Measurements from ENCODE around the gene RCL1. TPM values are rescaled to one million over a fixed set of nuclear protein-coding genes. Genes with fewer than 3 reads are reported as not detected.

The RCL1 gene
- polyA plus RNA-seq, 2 of the 4 experiments (the other 2 are of a cell fraction) = 25.5 to 27.5 TPM

- CTCF ChIA-PET = interaction anchor here (0.8 to 2.8 kb wide), 3 partner anchors 25 to 67 kb away, joined by 3 to 11 read pairs (median 5); partner anchors contain the start of gene RCL1
- FAIRE-seq (no peak), ATAC-seq (no peak), DNase-seq (ENCODE audit: low read depth in 1 of 2, low spot score in 1 of 2) (no peak)
- POLR2A ChIA-PET = no interaction called here
- H3K4me3 ChIP-seq = no peak overlapping the region
- TF ChIP-seq EP300 (IDR thresholded peaks at IDR 0.05) (no peak), RFX5 (IDR thresholded peaks at IDR 0.05) (no peak), BCL3 (IDR thresholded peaks at IDR 0.05) (no peak), MAX (IDR thresholded peaks at IDR 0.05) (no peak), HOXB13 (CRISPR knock-in tag; IDR thresholded peaks at IDR 0.05; ENCODE audit: low read depth) (no peak), CBX8 (IDR thresholded peaks at IDR 0.05) (no peak), NR3C1 (IDR thresholded peaks at IDR 0.05) (no peak), SMC3 (IDR thresholded peaks at IDR 0.05) (no peak), FOSL2 (IDR thresholded peaks at IDR 0.05) (no peak), FOSL2 (CRISPR knock-in tag; IDR thresholded peaks at IDR 0.05) (no peak), KDM1A (IDR thresholded peaks at IDR 0.05; ENCODE audit: low read depth) (no peak), ZSCAN20 (CRISPR knock-in tag; IDR thresholded peaks at IDR 0.05) (no peak), EHMT2 (IDR thresholded peaks at IDR 0.05; ENCODE audit: low read depth) (no peak), ESRRA (IDR thresholded peaks at IDR 0.05; ENCODE audit: borderline replicate concordance, low read length) (no peak), HOXB5 (CRISPR knock-in tag; IDR thresholded peaks at IDR 0.05) (no peak), TP53 (CRISPR knock-in tag; IDR thresholded peaks at IDR 0.05) (no peak), ATOH8 (CRISPR knock-in tag; IDR thresholded peaks at IDR 0.05; ENCODE audit: low read depth) (no peak), KDM5A (IDR thresholded peaks at IDR 0.05) (no peak)
- peak overlapping the region in 1 of 2 experiments; percentile 20; a peak in 1 of 6 replicates for H3K27ac ChIP-seq
- peak overlapping the region; percentile 43; the same call in 2 of the 3 replicates for H3K4me2 ChIP-seq
- no peaks in the 10 kb centered on the region for H3K9me3 ChIP-seq
- WGBS (ENCODE audit: missing lambda C conversion rate) = 56% methylated on average over 1 of the region's 1 CpG
- peaks cover 66% of the 10 kb centered on the region for H3K4me1 ChIP-seq
Observed at GRCh38 chr9:4829969-4830368, 37.2 kb downstream of the RCL1 start.

GRCh38 chr9:4830699-4831098, 38.0 kb downstream of the RCL1 start:
- peak overlapping the region in 1 of 2 experiments; percentile 75; a peak in 2 of 6 replicates for H3K27ac ChIP-seq
- no peak for FAIRE-seq
- H3K4me2 ChIP-seq = no peak overlapping the region
- CTCF ChIA-PET = interaction anchor here (0.8 to 2.8 kb wide), 3 partner anchors 26 to 68 kb away, joined by 3 to 11 read pairs (median 5); partner anchors contain the start of gene RCL1
- no peaks in the 10 kb centered on the region for H3K9me3 ChIP-seq
- no peak for ATAC-seq
- DNase-seq (ENCODE audit: low read depth in 1 of 2, low spot score in 1 of 2) = no peak
- TF ChIP-seq PBX3 (IDR thresholded peaks at IDR 0.05) (no peak), KDM1A (IDR thresholded peaks at IDR 0.05; ENCODE audit: low read depth) (no peak), HOXB13 (CRISPR knock-in tag; IDR thresholded peaks at IDR 0.05; ENCODE audit: low read depth) (no peak)
- POLR2A ChIA-PET = no interaction called here
- H3K4me1 ChIP-seq = peaks cover 66% of the 10 kb centered on the region
- WGBS (ENCODE audit: missing lambda C conversion rate) = 74% methylated on average over 5 of the region's 5 CpGs
- H3K4me3 ChIP-seq = no peak overlapping the region

- Histone ChIP-seq H3K4me3 (no peak overlapping the region), H3K4me1 (peaks cover 66% of the 10 kb centered on the region), H3K9me3 (no peaks in the 10 kb centered on the region), H3K27ac (peak overlapping the region in 1 of 2 experiments; percentile 75; a peak in 2 of 6 replicates), H3K4me2 (no peak overlapping the region)
- ChIA-PET CTCF (interaction anchor here (0.7 to 1.6 kb wide), 5 partner anchors 11 to 72 kb away, joined by 3 to 4 read pairs (median 3); no protein-coding TSS in a partner anchor), POLR2A (no interaction called here)
- peak in 1 of 2 experiments; percentile 25; a peak in 2 of 6 replicates for ATAC-seq
- no peak for TF ChIP-seq RCOR1 (IDR thresholded peaks at IDR 0.05; ENCODE audit: low read depth, low read length)
- no peak for DNase-seq (ENCODE audit: low read depth in 1 of 2, low spot score in 1 of 2)
- 75% methylated on average over 5 of the region's 5 CpGs for WGBS (ENCODE audit: missing lambda C conversion rate)
- no peak for FAIRE-seq
Observed at GRCh38 chr9:4831119-4831518, 38.4 kb downstream of the RCL1 start.
